Left cardiac atrium (tissue), 4 donors: ENCODE results near the gene CLCN5. TPM values are rescaled to one million over a fixed set of nuclear protein-coding genes. Genes with fewer than 3 reads are reported as not detected.

Experiments
- ATAC-seq, 2 donors: fragments of 200-7000 bp; cut with Tn5 transposase; one replicate each; pipeline ENCODE4 v1.9.1; 2020; ENCODE audit warnings: mild to moderate bottlenecking in 2 of 2, moderate library complexity in 2 of 2
- DNase-seq: peaks from one replicate; pipeline ENCODE4 v3.0.0-alpha.2; 2020
- intact Hi-C, 2 donors: fragments of 100-400 bp; cut with DNase I; formaldehyde crosslinking; loops; one replicate each; pipeline versions ENCODE4 v1.14.1 to v1.15.1; 2022 to 2023
- total RNA-seq, 2 donors: library from RNA; stranded (reverse); fragmentation: NEBNext Ultra II Directional; extraction: Animal tissue kit (Norgen Biotek cat#: 25700); gene quantifications; one replicate each; pipeline ENCODE4 v1.2.1, GENCODE V29; 2021
- donor health status: DM: no; HTN: yes; CAD: no.
- donor health status: DM: no; HTN: yes; CAD: no; lungs with severe emphysema.
- donor health status: DM: yes; HTN: yes; CAD: no.
- donor health status: Dilated cardiomyopathy.

Gene CLCN5
- total RNA-seq, 2 donors from 2014 or later = 1.9 to 3.6 TPM

GRCh38 chrX:50067435-50068284 lies 145.3 kb downstream of the CLCN5 start:
- intact Hi-C loops = no loop called here
- ATAC-seq = no peak
- DNase-seq = no peak

DNA sequence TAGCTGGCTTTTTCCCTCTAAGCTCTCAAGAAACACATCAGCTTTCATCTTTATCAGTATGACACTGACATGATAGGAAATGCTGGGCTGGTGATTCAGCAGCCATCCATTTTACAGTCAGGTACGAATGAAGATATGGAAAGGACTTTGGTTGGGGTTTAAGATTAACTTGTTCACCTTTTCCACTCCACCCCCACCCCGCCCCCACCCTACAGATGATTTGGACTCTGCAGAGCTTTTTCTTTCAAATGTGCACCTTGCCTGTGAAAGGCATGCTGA lies 145.8 kb downstream of the CLCN5 start:
- ATAC-seq = no peak

DNA sequence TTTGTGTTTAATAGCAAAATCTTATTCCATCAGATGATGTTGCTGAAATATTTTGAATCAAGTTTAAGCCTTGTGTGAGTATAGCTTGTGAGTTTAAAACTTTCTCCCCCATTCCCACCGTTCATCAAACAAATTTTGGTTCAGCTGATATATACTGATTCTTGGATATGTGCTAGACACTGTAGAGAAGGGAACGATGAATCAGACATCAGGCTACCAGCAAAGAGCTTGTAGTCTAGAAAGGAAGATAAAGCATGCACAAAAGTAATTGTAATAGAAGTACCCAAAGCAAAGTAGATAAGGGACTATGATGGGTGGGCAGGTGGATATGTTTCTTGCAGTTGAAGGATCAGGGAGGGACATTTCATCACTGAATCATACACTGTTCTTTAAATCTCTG lies 146.5 kb downstream of the CLCN5 start:
- intact Hi-C loops = no loop called here
- DNase-seq (no peak), ATAC-seq (no peak)

More for the DNA sequence above, 145.8 kb downstream of the CLCN5 start:
- intact Hi-C loops = no loop called here
- no peak for DNase-seq

GRCh38 chrX:50071494-50071893 lies 149.1 kb downstream of the CLCN5 start:
- ATAC-seq (no peak), DNase-seq (no peak)
- intact Hi-C loops = no loop called here

DNA sequence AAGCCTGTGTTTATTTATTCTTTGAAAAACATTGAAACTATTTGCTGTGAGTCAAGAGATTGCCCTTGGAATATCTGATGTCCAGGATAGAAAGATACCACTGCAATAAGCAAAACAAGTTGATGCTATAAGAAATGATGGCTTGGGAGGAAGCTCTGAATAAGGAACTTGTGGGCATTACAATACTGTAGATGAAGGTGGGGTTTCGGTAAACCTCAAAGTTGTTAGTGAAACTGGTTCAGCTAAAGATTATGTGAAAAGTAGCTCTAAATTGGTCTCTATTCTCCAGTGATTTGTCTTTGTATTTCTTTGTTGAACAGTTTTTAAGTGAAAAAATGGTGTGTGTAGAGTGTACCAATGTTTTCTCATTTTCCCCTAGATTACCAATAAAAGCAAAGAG lies 149.7 kb downstream of the CLCN5 start:
- intact Hi-C loops = no loop called here
- ATAC-seq (no peak), DNase-seq (no peak)

- intact Hi-C loops = no loop called here
- DNase-seq = no peak
- ATAC-seq = no peak
These were observed 151.2 kb downstream of the CLCN5 start for GRCh38 chrX:50073601-50074000.

DNA sequence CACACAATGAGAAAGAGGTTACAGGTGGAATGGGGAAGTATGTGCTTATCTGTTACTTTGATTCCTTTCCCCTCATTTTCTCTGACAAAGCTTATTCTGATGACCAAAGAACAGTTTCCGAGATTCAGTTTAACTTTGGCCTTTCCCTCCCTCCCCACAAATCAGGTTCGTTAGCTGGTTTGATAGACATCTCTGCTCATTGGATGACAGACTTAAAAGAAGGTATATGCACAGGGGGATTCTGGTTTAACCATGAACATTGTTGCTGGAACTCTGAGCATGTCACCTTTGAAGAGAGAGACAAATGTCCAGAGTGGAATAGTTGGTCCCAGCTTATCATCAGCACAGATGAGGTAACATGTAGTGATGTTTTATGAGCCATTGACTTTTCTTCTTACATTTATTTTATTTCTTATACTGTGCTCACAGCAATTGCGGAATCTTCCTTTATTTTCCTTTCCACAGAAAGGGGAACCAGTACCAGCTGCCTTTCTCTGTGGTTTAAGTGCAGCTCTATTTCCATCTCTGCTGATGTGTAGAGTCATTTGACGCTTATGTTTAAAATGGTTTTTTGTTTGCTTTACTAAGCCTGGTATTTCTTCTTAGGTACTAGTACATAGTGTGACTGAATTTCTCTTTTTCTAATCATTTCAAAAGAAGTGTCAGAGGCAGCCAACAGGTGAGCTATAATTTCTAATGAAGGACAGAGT lies 153.4 kb downstream of the CLCN5 start:
- intact Hi-C loops = no loop called here
- DNase-seq (no peak), ATAC-seq (no peak)

- ATAC-seq (no peak), DNase-seq (peak; percentile 22)
- intact Hi-C loops = loop anchor here in 1 of 2 donors (5.0 kb wide), 1 partner anchor 164 kb away; no protein-coding TSS in a partner anchor
These were observed 159.0 kb downstream of the CLCN5 start for GRCh38 chrX:50081282-50081889.

DNA sequence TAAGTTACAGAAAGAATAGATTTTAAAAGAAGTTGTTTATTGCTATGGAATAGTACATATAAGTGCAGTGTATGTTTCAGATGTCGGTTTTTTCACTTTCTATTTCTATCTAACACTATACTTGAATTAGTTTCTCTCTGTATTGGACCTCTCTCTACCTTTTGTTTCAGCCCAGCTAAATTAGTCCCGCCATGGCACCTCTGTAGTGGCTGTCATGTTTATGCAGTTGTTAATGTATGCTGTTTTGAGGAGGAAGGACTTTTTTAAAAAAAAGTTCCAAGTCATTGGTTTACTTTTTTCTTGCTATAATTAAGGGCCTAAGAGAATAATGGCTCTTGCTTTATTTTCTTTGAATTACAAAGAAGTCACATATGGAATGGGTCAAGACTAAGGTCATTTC lies 160.3 kb downstream of the CLCN5 start:
- intact Hi-C loops = loop anchor here in 1 of 2 donors (5.0 kb wide), 1 partner anchor 165 kb away; no protein-coding TSS in a partner anchor
- DNase-seq (no peak), ATAC-seq (no peak)

GRCh38 chrX:50088645-50089044 lies 166.2 kb downstream of the CLCN5 start:
- no peak for ATAC-seq
- intact Hi-C loops = no loop called here

DNA sequence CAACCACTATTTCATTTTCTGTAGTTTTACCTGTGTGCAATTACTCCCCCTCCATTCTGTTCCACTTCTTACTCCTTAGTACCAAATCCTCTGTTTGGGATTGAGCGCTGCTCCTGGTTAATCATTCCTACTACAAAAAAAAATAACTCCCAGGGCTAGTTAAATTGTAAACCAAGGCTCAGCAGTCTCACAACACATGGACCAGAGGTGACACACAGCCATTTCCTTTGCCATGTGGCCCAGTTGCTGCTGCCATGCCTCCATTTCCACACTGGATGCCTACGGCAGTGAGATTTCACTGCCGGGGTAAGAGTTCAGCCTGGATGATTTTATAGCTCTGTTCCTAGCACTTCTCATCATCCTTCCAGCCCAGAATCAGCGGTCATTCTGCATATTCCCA lies 171.2 kb downstream of the CLCN5 start:
- no peak for ATAC-seq
- DNase-seq = no peak
- intact Hi-C loops = no loop called here

More at GRCh38 chrX:50088645-50089044, 166.2 kb downstream of the CLCN5 start:
- DNase-seq = no peak

DNA sequence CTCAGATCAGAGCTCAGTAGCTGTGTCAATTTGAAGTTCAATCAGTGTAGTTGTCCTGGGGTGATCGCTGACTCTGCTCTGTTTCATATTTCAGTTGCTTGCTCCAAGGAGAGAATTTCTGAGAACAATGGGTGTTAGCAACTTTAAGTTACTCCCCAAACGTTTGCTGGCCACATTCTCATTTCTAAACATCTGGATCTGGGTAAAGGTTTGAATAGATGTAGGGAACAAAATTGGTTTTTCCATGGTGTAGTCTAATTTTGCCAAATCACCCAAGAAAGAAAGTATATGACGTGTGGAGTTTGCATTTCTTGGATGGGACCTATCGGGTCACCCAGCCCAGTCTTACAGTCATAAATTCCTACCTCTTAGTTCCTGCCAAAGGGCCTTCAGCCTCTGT lies 174.7 kb downstream of the CLCN5 start:
- ATAC-seq = no peak
- no peak for DNase-seq
- intact Hi-C loops = no loop called here

- intact Hi-C loops = no loop called here
- no peak for DNase-seq
- no peak for ATAC-seq
These were observed 175.8 kb downstream of the CLCN5 start for GRCh38 chrX:50098241-50098640.

DNA sequence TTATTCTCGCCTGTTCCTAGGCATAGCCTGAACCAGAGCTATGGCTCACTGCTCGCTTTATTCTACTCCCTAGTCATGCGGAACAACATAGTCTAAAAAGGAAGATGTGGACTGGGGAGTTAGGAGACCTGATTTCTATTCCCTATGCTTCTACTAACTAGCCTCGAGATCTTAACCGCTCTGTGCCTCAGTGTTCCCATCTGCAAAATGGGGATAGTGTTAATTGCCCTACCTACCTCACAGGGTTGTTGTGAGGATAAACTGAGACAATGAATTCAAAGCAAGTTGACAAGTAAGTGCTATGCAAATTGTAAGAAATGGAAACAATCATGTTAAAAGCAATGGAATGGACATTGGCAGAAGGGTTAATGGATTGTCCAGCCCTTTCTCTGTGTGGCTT lies 176.4 kb downstream of the CLCN5 start:
- DNase-seq = no peak
- no peak for ATAC-seq
- intact Hi-C loops = no loop called here

DNA sequence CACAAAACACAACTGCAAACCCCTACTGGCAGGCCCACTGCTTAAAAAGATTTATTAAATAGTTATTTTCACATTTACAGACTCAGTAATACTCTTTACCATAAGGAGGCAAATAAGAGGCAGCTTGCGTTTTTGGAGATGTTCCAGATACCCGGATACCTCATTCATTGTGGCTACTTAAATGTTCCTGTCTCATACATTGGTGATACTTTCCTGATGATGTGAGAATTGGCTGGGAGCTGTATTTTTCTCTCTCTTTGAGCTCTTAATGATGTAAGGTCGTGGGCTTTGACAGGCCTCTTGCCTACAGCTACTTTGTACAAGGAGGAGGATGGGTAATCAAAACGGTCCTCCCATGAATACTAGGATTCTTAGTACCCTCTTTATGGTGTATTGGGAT lies 176.9 kb downstream of the CLCN5 start:
- DNase-seq (no peak), ATAC-seq (no peak)
- intact Hi-C loops = no loop called here

DNA sequence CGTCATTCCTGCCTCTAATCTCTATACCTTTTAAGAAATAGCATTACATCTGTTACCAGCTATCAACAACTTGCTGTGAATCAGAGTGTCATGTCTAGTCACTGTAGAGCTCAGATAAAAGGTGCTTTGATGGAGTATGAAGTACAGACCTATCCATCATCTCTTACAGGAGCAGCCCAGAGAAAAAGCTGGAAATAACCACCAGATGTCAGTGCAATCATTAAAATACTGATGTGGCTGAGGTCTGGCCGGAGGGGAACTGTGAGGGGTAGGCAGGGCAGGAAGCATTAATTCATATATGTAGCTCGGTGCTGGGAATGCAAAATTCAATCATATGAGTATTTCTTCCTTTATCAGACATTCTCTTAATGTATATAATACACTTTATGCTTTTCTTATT lies 177.8 kb downstream of the CLCN5 start:
- intact Hi-C loops = loop anchor here in 1 of 2 donors (5.0 kb wide), 1 partner anchor 477 kb away; no protein-coding TSS in a partner anchor
- DNase-seq (no peak), ATAC-seq (no peak)

DNA sequence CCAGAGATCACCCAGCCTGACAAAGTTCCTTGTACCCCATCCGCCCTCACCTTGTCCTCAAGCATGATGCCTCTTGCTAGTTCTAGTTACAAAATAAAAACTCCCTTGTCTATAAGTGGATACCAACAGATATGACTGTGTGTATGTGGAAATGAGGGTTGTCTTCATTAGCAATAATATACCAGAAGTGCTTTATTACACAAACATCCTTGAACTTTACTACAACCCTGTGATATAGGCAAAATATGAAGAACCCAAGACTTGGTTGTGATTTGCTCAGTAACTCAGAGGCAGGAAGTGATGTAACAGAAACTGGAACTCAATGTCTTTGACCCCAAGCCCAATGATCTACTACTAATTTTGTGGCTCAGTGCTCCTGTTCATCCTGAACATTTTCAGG lies 180.8 kb downstream of the CLCN5 start:
- DNase-seq (no peak), ATAC-seq (no peak)
- intact Hi-C loops = loop anchor here in 1 of 2 donors (5.0 kb wide), 1 partner anchor 474 kb away; no protein-coding TSS in a partner anchor

- DNase-seq (no peak), ATAC-seq (no peak)
- intact Hi-C loops = loop anchor here in 1 of 2 donors (5.0 kb wide), 1 partner anchor 473 kb away; no protein-coding TSS in a partner anchor
These were observed 181.6 kb downstream of the CLCN5 start for GRCh38 chrX:50103866-50104566.

DNA sequence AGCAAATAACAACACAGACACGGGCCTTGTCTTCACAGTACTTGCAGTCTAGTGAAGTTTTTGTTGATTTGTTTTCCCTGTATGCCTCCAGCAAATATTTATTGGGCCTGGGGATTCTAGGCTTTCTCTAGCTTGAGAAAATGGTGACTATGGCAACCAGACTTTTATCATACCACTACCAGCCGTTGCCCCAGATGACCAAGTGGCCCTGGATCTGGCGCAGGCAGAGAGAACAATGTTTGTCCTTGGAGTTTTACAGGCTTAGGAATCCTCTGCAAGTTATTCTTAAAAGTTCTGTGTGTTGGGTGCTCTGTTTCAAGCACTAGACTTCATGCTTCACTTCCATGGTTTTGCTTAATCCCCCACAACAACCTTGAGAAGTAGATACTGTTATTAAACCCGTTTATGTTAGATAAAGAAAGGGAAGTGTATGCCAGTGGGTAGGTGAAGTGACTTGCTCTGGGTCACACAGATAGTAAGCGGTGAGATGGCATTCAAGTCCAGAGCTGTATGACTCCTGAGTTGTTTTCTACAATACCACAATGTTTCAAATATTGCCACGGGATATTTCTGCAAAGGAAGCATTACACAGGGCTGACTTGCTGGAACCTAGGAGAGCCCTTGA lies 183.8 kb downstream of the CLCN5 start:
- DNase-seq (no peak), ATAC-seq (no peak)
- intact Hi-C loops = no loop called here
